ENCODE data around the gene ARPC1A. TPM values are rescaled to one million over a fixed set of nuclear protein-coding genes. Genes with fewer than 3 reads are reported as not detected.

ARPC1A gene
- polyA plus RNA-seq, 1 experiment: 243 TPM

DNA sequence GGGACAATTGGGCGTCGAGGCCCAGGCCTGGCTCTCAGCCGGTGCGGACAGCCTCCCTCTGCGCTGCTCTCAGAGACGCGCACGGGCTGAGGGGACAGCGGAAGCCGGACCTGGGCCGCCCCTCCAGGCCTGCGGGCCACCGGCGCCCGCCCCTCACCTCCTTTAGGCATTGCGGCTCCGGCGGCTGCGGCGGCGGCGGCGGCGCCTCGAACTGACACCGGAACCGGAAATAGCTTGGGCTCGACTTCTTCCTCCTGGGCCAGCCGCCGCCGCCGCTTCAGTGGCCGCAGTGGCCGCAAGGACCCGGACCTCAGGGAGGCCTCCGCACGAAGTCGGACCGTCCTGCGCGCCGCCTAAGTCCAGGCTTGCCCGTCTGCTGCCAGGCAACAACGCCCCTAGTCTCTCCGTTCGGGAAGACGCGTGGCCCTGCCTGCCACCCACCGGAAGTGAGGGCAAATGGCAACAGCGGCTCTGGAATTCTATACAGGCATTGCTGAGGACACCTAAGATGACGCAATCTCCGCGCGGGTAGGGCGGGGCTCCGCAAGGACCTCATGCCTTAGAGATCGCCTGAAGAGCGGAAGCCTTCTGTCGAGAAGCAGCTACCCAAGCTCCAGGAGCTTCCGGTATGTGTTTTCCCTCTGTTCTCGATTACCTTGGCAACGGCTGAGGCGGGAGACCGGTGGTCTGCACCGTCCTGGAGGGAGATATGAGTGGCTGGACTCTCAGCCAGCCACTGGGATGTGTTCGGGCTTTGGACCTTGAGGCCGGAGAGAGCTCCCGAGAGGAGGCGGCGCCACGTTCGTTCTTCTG lies 82.9 kb downstream of the ARPC1A start, which contains the start of the genes BUD31 and PDAP1:
Gene BUD31, plus strand, starts transcription at position 591 of the 813 bp plus-strand sequence. CDS start 2,124 bp downstream, outside the sequence.
Gene PDAP1, minus strand, starts transcription at position 219 of the 813 bp plus-strand sequence. Its CDS starts 49 bp downstream, at position 170.
- POLR2A ChIA-PET: interaction anchor here (0.6 to 1.0 kb wide), 3 partner anchors 30 to 692 kb away, joined by 3 read pairs; partner anchors contain the start of genes MCM7 and PTCD1
- CTCF ChIA-PET: interaction anchor here (0.5 to 1.4 kb wide), 7 partner anchors 10 to 676 kb away, joined by 3 to 6 read pairs (median 3); no protein-coding TSS in a partner anchor

DNA sequence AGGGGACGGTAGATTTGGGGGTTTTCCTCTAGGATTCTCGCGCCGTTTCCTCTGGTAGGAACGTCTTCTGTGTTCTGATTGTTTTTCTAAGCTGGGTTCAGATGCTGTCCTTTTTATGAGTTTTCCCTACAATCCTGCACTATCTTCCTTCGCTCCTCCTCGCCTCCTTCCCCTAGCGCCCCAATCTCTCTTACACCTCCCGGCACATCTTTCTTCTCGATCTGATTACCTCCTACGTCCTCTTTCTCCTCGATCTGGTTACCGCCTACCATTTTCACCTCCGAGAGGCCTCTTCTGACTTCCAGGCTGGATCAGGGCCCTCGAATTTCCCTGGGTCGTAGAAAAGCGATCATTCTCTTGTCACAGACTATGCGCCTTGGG lies 83.5 kb downstream of the ARPC1A start:
- Histone ChIP-seq H3K27me3 (ENCODE audit: control insufficient read depth, insufficient read depth, low read length) (no peaks in the 10 kb centered on the region), H3K4me3 (ENCODE audit: low read depth, low read length) (peak overlapping the region; percentile 67), H3K36me3 (ENCODE audit: control insufficient read depth, insufficient read depth, low read length) (peaks cover 16% of the 10 kb centered on the region)
- TF ChIP-seq, protein P1, sequence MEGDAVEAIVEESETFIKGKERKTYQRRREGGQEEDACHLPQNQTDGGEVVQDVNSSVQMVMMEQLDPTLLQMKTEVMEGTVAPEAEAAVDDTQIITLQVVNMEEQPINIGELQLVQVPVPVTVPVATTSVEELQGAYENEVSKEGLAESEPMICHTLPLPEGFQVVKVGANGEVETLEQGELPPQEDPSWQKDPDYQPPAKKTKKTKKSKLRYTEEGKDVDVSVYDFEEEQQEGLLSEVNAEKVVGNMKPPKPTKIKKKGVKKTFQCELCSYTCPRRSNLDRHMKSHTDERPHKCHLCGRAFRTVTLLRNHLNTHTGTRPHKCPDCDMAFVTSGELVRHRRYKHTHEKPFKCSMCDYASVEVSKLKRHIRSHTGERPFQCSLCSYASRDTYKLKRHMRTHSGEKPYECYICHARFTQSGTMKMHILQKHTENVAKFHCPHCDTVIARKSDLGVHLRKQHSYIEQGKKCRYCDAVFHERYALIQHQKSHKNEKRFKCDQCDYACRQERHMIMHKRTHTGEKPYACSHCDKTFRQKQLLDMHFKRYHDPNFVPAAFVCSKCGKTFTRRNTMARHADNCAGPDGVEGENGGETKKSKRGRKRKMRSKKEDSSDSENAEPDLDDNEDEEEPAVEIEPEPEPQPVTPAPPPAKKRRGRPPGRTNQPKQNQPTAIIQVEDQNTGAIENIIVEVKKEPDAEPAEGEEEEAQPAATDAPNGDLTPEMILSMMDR (IDR thresholded peaks at IDR 0.05; ENCODE audit: insufficient read depth, low read depth, low read length): no peak
- ChIA-PET POLR2A (interaction anchor here (0.6 to 1.0 kb wide), 3 partner anchors 29 to 692 kb away, joined by 3 read pairs; partner anchors contain the start of genes MCM7 and PTCD1), CTCF (interaction anchor here (0.5 to 1.4 kb wide), 5 partner anchors 11 to 676 kb away, joined by 3 to 6 read pairs (median 4); no protein-coding TSS in a partner anchor)
- no peak for DNase-seq (ENCODE audit: low read depth)

More for the DNA sequence above, 82.9 kb downstream of the ARPC1A start, which contains the start of the genes BUD31 and PDAP1:
- DNase-seq (ENCODE audit: low read depth): peak; percentile 70
- TF ChIP-seq, protein P1 (IDR thresholded peaks at IDR 0.05; ENCODE audit: insufficient read depth, low read depth, low read length): peak; percentile 14; the same call in 1 of the 2 replicates
- H3K36me3 ChIP-seq (ENCODE audit: control insufficient read depth, insufficient read depth, low read length): peaks cover 18% of the 10 kb centered on the region
- H3K4me3 ChIP-seq (ENCODE audit: low read depth, low read length): peak within 1 kb of the TSS; percentile 67
- no peaks in the 10 kb centered on the region for H3K27me3 ChIP-seq (ENCODE audit: control insufficient read depth, insufficient read depth, low read length)

GRCh38 chr7:99409806-99410205 lies 84.1 kb downstream of the ARPC1A start:
- peaks cover 16% of the 10 kb centered on the region for H3K36me3 ChIP-seq (ENCODE audit: control insufficient read depth, insufficient read depth, low read length)
- H3K4me3 ChIP-seq (ENCODE audit: low read depth, low read length): peak overlapping the region; percentile 67
- ChIA-PET CTCF (interaction anchor here (1.3 kb wide), 1 partner anchor 10 kb away, joined by 3 read pairs; no protein-coding TSS in a partner anchor), POLR2A (no interaction called here)
- DNase-seq (ENCODE audit: low read depth): no peak
- H3K27me3 ChIP-seq (ENCODE audit: control insufficient read depth, insufficient read depth, low read length): no peaks in the 10 kb centered on the region
- TF ChIP-seq, protein P1 (IDR thresholded peaks at IDR 0.05; ENCODE audit: insufficient read depth, low read depth, low read length): no peak

GRCh38 chr7:99410635-99411034 lies 84.9 kb downstream of the ARPC1A start:
- ChIA-PET CTCF (interaction anchor here (0.7 to 1.3 kb wide), 2 partner anchors 10 to 799 kb away, joined by 3 read pairs; no protein-coding TSS in a partner anchor), POLR2A (no interaction called here)
- no peak overlapping the region for H3K4me3 ChIP-seq (ENCODE audit: low read depth, low read length)
- TF ChIP-seq, protein P1 (IDR thresholded peaks at IDR 0.05; ENCODE audit: insufficient read depth, low read depth, low read length): no peak
- H3K36me3 ChIP-seq (ENCODE audit: control insufficient read depth, insufficient read depth, low read length): peaks cover 17% of the 10 kb centered on the region
- no peak for DNase-seq (ENCODE audit: low read depth)
- H3K27me3 ChIP-seq (ENCODE audit: control insufficient read depth, insufficient read depth, low read length): no peaks in the 10 kb centered on the region
